NCI-H82 treated with DMSO at 0.1 percent for 48 hours (cell line): Measurements from ENCODE around the gene STAT2.
"Not testable (repeated sequence)": the region's sequence is repeated elsewhere in the genome, so short reads cannot be mapped to it uniquely, and the experiment has no call there.

Source experiments
- DNase-seq: peaks from one replicate; lab custom pipeline; 2025; ENCODE audit not compliant: unreplicated experiment; lab: John Stamatoyannopoulos, UW

Gene STAT2

DNA sequence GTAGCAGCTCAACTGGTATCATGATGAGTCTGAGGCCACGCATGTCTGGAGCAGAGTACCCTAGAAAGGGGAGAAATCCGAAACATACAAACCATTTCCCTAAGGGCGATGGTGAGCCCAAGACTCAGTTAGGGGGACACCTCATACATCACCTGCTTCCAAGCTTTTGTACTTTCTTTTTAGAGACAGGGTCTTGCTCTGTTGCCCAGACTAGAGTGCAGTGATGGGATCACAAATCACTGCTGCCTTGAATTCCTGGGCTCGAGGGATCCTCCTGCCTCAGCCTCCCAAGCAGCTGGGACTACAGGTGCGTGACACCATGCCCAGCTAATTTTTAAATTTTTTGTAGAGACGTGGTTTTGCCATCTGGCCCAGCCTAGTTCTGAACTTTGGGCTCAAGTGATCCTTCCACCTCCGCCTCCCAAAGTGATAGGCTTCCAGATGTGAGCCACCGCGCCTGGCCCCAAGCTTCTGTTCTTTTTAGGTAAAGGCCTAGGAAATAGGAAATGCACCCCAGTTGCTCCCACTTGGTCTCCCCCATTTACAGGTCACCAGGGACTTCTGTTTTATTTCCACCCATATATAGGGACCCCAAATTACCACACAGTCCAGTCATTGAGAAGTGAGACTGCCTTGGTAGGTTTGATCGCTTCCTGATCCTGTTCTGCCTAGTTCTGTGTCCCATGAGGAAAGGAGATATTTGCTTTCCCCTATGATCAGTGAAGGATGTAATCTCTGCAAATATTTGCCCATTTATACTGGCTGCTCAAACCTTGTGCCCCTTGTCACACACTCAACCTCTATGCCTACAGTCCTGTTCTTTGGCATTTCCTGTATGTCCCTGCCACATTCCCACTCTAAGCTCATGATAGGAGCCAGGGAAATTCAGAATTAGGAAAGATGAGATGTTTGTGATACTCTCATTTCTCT lies 2.5 kb upstream of the STAT2 start, which contains the start of gene APOF:
TSS of gene APOF (minus strand) at position 728 of the 930 bp plus-strand sequence. CDS start at position 616, 112 bp downstream.
- DNase-seq = no peak

DNA sequence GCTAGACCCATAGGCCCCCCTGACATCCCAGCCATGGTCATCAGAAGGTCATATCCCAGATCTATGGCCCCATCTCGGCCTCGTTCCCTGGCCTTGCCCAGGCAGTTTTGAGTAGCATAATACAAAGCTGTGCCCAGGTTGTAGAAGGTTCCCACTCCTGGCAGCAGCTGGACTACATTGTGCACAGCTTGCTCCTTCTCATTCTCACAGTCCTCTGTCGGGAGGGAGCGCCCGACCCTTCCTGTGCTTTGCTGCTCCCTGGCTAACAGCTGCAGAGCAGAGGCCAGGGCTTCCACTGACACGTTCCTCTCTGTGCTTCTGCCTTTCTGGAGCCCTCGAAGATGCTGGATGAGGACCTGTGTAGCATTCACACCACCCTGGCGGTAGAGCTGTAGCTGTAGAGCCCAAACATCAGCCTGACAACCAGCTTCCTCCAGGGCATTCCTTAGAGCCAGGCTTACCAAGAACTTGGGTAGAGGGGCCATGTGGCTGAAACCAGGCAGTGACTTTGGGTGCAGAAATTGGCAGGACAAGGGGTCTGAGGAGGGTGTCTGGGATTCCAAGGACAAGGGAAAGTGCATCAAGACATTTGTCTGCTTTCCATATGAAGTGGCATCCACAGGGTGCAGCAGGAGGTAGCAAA lies 1.7 kb upstream of the STAT2 start:
- DNase-seq = no peak

DNA sequence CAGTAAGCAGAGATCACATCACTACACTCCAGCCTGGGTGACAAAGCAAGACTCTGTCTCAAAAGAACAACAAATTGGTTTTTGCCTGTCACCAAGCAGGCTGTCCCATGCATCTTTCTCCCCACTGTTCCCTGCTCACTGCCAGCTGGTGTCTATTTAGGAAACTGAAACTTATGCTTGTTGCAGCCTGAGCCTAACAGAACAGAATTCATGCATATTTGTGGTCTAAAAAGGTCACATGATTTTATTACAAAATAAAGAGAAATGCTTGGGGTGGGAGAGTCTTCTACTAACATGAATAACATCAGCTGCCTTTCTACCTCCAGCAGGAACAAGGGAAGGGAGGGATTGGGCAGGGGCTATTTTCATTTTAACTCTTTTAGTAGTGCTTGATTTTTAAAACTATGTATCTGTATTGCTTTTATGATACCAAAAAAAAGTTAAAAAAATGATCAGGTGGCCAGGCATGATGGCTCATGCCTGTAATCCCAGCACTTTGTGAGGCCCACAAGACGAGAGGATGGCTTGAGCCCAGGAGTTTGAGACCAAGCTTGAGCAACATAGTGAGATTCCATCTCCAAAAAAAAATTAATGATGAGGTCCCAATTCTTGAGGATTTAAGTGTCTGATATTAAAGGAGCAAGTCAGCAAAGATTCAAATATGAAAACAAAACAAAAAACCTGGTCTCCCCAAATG lies 923 bp downstream of the STAT2 start:
- no peak for DNase-seq

DNA sequence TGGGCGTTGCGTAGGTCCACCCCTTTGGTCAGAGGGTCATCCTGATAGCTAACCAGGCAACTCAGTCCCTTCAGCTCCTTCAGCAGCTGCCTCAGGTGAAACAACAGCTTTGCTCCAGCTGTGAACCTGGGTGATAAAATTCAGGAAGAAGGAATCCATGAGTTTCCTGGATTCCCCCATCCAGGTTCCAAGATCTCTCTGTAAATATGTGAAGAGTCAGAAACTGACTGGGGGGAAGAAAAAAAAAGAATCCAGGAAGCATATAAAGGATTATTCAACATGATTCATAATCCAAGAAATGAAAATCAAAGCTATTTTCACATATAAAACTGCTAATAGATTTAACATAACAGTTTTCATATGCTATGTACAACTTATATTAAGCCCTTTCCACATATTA lies 8.6 kb downstream of the STAT2 start:
- no peak for DNase-seq

DNA sequence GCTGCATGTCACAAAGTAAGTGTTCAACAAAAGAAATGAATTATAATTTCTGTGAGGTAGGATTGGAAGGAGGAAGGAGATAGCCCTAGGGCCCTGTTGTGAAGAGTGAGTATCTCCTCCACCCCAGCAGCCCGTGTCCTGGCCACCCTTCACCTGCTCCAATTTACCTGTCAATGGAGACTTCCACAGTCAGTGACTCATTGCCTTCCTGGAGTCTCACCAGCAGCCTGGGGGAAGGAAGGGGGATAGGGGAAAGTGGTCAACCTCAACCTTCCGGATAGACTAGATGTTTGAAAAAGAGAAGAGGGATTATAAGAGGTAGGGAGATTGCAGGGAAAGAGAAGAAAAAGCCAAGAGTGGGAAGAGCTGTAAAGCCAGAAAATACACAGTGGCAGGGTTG lies 9.2 kb downstream of the STAT2 start:
- no peak for DNase-seq

DNA sequence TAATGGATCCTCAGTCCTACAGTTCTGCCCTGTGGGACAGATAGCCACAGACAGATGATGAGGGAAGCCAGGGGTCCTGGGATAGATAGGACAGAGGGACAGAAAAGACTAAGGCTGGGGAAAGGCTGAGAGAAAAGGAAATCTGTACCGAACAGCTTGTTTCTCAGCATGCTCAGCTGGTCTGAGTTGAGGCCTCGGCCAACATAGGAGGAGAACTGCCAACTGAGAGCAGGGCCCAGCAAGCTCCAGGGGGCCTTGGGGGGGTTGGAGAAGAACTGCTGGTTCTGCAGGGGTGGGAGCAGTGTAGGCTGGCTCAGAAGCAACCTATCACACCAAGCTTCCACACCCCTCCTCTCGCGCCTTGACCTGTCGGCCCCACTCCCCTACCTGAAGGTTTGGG lies 11.1 kb downstream of the STAT2 start:
- DNase-seq = no peak

DNA sequence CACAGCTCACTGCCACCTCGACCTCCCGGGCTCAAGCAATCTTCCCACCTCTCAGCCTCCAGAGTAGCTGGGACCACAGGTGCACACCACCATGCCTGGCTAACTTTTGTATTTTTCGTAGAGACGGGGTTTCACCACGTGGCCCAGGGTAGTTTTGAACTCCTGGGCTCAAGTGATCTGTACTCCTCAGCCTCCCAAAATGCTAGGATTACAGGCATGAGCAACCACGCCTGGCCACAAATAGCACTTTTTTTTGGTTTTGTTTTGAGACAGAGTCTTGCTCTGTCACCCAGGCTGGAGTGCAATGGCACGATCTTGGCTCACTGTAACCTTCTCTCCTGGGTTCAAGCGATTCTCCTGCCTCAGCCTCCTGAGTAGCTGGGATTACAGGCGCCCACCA lies 12.7 kb downstream of the STAT2 start:
- not testable (repeated sequence) for DNase-seq

DNA sequence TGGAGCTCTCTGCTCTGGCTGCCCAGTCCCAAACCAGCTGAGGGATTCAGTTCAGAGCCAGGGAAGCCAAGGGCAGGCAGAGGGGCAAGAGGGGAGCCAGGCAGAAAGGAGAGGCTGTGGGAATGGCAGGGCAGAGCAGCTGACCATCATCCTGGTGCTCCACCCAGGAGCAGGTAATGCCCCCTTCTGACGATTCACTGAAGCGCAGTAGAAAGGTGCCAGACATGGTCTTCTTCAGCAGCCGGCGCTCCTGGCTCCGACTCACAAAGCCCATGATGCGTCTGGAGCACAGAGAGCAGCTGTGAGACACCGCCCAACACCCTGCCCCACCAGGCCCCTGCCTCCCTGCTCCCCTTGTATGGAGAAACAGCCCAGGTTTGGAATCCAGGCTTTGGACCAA lies 13.2 kb downstream of the STAT2 start:
- no peak for DNase-seq

DNA sequence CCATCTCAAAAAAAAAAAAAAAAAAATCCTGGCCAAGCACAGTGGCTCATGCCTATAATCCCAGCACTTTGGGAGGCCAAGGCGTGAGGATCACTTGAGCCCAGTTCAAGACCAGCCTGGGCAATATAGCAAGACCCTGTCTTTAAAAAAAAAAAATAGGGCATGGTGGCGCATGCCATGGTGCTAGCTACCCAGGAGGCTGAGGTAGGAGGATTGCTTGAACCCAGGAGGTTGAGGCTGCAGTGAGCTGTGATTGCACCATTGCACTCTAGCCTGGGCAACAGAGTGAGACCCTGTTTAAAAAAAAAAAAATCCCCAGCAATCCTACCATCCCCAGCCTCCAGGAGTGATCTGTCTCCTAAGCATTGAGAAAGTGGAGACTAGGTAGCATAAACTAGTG lies 17.6 kb downstream of the STAT2 start:
- DNase-seq = not testable (repeated sequence)

DNA sequence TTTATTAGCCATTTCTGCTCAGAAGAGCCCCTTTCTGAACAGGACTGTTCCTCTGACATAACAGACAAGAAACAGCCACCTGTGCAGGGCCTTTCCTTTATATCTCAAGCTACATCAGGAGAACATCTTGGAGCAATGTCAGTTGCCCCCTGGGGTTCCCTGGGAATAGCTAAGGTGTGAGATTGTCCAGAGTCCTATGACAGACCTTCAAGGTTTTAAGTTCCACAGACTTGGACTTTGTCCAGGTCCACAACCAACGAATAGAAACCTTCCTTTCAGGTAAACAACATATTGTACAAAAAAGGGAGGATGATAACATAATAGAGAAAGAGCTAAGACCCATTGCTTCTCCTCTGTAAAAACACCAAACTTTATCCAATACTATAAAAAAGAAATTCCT lies 18.3 kb downstream of the STAT2 start:
- DNase-seq = no peak

DNA sequence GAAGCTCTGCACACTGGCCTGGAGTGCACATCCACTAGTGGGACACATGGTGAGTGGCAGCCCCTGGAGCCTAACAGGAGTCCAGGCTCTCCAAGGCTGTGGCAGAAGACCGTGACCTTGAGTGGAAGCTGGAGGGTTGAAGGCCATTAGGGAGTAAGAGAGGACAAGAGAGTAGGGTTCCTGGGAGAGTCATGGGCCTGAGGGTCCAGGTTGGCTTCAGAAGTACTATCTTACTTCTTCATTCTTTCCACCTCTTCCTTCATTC lies 20.8 kb downstream of the STAT2 start:
- DNase-seq = no peak

DNA sequence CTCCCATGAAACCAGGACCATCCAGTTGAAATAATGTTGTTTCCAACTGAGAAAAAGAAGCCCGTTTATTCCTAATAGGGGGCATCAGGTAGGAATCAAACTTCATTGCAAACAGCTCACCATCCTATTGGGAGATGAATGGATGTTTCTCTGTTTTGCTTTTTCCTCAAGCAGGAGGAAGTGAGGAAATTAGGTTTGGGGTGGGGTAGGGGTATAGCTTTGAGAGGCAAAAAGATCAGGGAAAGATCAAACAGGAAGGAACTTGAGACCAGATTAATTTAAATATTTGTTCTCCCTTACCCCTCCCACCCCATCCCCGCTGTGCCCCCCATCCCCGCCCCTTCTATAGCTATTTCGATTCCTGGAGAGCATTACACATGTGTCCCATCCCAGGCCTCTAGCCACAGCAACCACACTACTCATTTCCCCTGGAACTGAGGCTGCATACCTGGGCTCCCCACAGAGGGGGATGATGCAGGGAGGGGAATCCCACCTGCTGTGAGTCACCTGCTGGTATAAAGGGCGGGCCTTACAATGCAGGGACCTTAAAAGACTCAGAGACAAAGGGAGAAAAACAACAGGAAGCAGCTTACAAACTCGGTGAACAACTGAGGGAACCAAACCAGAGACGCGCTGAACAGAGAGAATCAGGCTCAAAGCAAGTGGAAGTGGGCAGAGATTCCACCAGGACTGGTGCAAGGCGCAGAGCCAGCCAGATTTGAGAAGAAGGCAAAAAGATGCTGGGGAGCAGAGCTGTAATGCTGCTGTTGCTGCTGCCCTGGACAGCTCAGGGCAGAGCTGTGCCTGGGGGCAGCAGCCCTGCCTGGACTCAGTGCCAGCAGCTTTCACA lies 21.4 kb downstream of the STAT2 start, which contains the start of gene IL23A:
TSS of gene IL23A (plus strand) at position 577 of the 850 bp plus-strand sequence. CDS start at position 738, 161 bp downstream.
- no peak for DNase-seq

DNA sequence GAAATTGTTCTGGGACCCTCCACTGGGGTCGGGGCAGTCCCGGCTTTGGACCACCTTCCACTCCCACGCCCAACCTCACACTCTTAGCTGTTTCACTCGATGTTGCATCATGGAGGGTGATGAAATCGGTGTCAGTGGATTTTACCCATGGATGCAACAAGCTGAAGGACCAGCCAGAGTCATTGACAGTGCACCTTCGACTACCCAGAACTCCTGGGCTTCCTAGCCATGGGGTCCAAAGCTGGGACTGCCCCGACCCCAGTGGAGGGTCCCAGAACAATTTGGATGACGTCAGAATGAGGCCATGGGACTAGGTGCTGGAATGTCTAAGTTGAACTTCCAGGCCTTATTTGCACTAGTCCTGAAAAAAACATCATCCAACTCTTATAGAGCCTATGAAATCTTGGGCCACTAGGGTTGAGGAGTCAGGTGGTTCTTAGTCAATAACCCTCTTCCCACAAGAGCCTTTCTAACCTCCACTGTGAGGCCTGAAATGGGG lies 22.1 kb downstream of the STAT2 start:
- DNase-seq = no peak

DNA sequence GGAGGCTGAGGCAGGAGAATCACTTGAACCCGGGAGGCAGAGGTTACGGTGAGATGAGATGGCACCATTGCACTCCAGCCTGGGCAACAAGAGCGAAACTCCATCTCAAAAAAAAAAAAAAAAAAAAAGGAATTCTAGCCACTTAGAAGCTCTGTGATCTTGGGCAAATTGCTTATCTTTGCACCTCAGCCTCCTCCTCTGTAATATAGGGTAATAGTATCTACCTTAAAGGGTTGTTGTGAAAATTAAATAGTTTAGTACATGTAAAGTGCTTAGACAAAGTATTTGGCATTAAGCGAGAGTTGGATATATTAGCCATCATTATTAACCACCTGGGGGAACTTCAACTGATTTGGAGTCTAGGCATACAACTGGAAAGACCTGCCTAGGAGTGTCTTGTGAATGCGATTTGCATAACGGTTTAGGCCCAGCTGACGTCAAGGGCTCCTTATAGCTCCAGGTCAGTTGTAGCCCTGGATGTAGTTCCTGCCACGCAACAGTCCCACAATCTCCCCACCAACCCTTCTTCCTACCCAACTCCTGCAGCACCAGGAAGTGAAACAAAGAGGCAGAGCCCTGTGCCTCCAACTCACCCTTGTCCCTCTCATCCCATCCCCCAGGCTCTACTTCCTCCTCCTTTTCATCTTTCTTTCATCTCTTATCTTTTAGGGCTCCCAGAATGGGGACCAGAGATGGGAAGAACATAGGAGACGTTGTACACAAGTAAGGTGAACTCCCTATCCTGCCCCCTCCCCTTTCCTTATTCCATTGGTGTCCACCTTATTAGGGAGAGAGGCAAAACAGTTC lies 23.3 kb downstream of the STAT2 start:
- no peak for DNase-seq

DNA sequence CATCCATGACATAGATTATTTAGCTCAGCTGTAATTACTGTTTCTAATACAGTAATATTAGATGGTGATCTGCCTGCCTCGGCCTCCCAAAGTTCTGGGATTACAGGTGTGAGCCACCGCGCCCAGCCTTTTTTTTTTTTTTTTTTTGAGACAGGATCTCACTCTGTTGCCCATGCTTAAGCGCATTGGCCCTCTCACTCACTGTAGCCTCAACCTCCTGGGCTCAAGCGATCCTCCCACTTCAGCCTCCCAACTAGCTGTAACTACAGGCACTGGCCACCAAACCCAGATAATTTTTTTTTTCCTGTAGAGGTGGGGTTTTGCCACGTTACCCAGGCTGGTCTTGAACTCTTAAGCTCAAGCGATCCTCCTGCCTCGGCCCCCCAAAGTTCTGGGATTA lies 24.4 kb downstream of the STAT2 start:
- not testable (repeated sequence) for DNase-seq

DNA sequence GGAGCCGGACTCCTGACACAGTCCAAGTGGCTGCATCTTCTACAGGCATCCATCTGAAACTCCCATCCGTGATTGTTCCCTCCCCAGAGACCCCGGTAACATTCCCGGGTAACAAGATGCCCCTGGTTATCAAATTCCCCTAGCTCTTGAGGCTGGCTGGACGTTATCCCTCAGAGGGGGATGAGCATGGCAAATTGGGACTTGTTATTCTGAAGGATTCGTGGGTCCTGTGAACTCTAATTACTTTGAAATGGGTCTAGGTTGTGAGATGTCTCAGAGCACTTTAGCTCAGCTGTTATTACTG lies 25.5 kb downstream of the STAT2 start:
- no peak for DNase-seq

DNA sequence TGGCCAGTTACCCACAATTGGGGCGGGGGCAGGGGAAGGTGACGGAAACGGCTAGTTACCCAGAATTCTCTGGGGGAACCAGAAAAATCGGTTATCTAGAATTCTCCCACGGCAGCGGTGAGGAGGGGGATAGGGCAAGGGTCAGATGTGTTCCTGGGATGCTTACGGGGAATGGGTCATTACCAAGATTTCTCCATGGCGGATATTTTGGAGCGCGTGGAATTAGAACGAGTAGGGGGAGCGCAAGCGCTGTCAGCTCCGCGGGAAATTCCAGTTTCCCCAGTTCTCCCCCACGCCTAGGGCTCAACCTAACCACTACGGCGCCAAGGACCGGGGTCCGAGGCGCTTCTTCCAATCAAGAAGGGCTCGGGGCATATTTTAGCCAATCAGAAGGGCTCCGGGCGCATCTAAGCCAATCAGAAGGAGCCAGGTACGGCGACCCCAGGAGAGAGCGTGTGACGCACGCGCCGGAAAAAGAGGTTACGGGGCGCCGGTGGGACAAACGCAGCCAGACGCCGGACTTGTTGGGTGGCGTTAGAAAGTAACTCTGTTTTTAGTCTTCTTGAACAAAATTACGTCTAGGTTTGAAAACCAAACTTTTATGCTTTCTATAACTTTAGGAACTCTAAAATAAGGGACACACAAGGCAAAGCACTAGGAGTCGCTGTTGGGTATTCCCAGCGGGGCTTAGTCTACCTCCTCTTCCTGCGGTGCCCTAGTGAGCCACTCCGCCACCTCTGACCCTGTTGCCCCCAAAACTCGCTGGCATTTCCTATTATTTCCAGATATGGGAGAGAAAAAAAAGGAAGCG lies 26.0 kb downstream of the STAT2 start, which contains the start of gene PAN2:
TSS of gene PAN2 (minus strand) at position 322 of the 811 bp plus-strand sequence. CDS start 906 bp downstream, outside the sequence.
- DNase-seq = peak; percentile 91

DNA sequence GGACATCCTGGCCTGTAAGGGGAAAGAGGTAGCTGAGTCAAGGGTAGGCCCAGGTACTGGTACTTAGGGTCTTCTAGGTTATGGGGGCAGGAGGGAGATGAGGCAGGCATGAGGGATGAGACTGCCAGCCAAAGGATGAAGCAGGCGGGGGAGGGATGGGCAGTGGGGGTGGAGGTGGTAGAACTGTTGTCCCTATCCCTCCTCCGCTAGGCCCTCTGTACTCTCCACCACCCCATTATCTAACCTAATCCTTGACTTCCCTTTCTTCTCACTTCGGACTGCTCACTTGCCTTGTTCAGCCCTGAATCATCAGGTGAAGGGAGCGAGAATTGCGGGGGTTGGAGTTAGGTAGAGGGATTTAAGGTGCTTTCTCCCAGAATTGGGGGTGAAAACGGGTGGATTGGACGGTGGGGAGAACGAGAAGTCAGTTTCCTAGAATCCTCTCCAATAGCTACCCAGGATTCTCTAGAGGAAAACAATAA lies 26.7 kb downstream of the STAT2 start:
- DNase-seq = no peak
